HG03442 (cell line): Measurements from ENCODE around the gene ADGRL3.
"Not testable (repeated sequence)": the region's sequence is repeated elsewhere in the genome, so short reads cannot be mapped to it uniquely, and the experiment has no call there.

Experiments used
- ATAC-seq: cut with Tn5 transposase; IDR thresholded peaks from one replicate; pipeline ENCODE4 v1.9.1; 2021; ENCODE audit warnings: mild to moderate bottlenecking, moderate library complexity; ENCODE audit not compliant: unreplicated experiment

The ADGRL3 gene

DNA sequence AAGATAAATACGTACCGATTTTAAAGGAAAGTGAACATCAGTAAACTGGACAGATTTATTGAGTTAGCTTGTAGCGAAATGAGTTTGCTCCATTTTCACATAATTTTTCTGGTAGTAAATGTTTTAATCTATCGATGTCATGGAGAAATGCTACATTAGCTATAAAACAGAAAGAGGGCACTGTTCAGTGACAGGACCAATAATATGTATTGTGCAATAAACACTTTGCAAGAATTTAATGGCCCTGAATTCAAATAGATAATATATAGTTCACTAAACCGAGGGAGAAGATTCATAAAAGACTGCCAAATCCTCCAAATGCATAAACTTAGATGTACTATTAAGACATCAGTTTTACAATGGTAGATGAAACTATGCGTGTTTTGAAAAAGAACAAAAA lies 516.3 kb downstream of the ADGRL3 start:
- ATAC-seq: no peak

DNA sequence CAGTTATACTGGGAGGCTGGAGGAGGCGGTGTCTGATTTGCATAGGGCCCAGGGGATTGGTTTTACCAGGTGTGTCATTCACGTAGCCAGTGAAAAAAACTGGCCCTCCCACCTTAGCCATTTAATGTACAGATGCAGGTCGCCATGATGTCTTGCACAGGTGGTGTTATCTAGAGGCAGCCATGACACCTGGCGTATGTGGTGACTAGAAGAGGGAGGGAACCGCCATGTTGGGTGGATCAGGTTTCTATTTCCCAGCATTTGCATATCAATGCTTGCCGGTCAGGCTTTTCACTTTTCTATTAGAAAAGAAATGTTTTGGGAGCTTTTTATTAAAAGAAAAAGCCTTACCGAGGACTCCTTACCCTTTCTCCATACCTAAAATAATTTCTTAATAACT lies 523.4 kb downstream of the ADGRL3 start:
- no peak for ATAC-seq

DNA sequence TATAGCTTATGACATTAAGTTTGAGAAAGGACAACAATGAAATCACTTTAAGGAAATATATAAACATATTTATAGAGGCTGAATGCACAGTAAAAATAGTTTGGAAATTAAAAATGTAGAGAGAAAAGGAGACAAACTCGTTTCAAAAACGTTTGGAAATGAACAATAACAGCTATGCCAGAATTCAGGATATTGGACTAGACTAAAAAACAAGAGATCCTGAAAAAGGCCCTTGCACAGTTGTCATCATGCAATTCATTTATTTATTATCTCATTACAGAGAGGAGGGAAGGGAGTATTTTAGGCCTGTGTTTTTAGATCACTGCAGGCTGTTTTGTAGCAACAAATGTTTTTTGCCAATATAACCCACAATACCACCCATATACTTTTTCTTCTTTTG lies 527.2 kb downstream of the ADGRL3 start:
- ATAC-seq: no peak

DNA sequence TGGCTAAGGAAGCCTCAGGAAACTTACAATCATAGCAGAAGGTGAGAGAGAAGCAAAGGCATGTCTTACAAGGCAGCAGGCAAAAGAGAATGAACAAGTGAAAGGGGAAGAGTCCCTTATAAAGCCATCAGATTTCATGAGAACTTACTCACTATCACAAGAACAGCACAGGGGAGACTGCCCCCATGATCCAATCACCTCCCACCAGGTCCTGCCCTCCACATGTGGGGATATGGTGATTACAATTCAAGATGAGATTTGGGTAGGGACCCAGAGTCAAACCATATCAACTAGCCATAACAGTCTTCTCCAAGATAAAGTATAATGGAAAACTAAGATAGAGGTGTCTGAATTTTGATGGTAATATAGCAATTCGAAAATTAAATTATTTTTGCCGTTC lies 534.3 kb downstream of the ADGRL3 start:
- ATAC-seq: no peak

DNA sequence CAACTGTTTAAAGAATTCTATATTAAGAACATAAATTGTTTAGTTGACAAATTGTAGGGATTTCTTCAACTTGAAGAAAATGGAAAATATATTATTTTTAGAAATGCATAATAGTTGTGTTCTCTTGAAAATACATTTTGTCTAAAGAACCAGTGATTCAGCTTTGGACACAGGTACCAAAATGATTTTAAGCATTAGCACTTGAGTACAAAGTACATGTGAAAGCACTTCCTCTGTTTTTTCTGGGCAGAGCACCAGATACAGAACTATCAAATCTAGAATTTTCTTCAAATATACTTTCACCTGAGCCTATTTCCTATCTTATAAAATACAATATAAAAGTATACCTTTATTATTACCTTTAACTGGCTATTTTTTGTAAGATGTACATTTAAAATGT lies 539.8 kb downstream of the ADGRL3 start:
- ATAC-seq: no peak

DNA sequence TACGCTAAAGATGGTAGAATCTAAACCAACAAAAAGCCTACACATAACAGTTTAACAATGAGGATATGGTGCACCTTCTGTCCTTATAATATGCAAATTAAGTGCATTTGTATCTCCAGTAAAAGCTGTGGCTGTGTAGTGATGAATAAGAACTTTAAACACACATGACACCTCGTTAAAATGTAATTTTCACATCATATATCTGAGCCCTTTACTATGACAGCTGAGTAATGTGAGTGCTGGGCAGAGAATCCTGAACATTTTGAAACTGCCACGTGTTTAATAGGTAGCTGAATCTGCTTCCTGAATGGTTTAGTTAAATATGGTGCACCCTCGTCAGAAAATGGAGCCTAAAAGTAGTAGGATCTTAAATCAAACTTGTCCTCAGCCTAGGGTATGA lies 540.8 kb downstream of the ADGRL3 start:
- no peak for ATAC-seq

DNA sequence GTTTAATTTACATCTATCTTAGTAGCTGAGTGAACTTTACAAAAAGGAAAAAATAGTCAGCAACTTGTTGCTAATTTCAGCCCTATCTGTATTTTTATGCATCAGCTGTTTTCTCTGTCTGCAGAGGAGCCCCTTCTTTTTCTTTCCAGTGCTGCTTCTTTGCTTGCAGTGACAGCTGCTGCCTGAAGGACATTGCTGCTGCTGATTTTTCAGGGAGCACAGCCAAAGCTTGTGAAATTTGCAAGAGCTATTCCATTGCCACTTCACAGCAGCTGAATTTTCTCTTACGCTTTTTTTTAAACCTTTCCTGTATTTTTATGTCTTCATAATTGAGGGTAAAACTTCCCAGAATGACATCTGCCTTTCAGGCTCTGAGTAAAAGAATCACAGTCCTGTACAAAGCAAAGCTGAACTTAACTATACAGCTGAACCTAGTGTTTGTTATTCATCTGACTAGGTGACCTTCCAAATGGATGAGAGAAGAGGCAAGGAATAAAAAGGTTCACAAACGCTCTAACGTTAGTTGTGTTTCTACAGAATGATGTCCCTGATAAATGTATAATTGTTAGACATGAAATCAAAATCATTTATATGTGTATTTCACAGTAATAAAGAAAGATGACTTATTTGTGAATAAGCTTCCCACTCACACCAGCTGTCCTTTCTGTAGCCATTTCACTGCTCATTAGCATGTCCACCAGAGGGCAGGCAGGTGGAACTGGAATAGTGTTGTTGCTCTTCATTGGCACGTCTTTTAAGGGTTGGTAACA lies 541.4 kb downstream of the ADGRL3 start:
- ATAC-seq: no peak

DNA sequence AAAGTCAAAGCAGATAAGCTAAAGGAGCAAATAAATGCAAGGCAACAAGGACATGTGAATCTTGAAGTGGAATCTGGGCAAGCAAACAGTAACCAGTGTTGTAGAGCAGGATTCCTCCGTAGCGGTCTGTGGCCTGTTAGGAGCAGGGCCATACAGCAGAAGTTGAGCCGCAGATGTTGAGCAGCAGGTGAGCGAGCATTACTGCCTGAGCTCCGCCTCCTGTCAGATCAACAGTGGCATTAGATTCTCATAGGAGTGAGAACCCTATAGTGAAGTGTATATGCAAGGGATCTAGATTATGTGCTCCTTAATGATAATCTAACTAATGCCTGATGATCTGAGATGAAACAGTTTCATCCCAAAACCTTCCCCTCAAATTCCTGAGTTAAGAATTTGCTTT lies 550.7 kb downstream of the ADGRL3 start:
- no peak for ATAC-seq

DNA sequence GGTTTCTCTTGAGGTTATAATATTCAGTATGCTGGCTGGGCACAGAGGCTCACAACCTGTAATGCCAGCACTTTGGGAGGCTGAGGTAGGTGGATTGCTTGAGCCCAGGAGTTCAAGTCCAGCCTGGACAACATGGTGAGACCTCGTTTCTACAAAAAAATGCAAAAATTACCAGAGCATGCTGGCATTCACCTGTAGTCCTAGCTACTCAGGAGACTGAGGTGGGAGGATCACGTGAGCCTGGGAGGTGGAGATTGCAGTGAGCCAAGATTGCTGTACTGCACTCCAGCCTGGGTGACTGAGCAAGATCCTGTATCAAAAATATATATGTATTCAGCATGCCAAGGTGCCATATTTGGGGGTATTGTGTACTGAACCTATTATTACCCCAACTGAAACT lies 552.5 kb downstream of the ADGRL3 start:
- no peak for ATAC-seq

DNA sequence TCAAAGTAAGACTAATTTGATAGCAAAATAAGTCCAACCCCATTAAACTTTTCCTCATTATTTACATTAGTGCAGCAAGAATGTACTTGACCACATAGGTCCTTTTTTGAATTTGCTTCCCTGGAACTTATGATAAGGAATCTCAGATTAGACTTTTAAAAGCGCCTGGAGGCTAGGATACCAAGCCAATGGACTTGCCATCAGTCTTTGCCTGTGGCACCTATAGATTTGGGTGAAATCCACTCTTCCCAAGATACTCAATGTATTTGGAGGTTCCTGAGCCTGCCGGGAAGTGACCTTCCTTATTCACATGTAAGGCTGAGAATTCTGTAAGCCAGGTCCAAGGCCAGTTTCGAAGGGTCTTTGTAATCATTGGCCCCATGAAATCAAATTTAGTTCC lies 553.6 kb downstream of the ADGRL3 start:
- ATAC-seq: no peak

DNA sequence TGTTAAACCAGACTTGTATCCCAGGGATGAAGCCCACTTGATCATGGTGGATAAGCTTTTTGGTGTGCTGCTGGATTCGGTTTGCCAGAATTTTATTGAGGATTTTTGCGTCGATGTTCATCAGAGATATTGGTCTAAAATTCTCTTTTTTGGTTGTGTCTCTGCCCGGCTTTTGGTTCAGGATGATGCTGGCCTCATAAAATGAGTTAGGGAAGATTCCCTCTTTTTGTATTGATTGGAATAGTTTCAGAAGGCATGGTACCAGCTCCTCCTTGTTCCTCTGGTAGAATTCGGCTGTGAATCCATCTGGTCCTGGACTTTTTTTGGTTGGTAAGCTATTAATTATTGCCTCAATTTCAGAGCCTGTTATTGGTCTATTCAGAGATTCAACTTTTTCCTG lies 556.8 kb downstream of the ADGRL3 start:
- not testable (repeated sequence) for ATAC-seq

DNA sequence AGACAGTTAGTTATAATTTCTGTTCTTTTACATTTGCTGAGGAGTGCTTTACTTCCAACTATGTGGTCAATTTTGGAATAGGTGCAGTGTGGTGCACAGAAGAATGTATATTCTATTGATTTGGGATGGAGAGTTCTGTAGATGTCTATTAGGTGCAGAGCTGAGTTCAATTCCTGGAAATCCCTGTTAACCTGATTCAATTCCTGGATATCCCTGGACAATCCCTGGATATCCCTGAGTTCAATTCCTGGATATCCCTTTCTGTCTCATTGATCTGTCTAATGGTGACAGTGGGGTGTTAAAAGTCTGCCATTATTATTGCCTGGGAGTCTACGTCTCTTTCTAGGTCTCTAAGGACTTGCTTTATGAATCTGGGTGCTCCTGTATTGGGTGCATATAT lies 557.9 kb downstream of the ADGRL3 start:
- ATAC-seq: not testable (repeated sequence)

DNA sequence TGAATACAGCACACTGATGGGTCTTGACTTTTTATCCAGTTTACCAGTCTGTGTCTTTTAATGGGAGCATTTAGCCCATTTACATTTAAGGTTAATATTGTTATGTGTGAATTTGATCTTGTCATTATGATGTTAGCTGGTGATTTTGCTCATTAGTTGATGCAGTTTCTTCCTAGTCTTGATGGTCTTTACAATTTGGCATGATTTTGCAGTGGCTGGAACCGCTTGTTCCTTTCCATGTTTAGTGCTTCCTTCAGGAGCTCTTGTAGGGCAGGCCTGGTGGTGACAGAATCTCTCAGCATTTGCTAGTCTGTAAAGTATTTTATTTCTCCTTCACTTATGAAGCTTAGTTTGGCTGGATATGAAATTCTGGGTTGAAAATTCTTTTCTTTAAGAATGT lies 558.5 kb downstream of the ADGRL3 start:
- not testable (repeated sequence) for ATAC-seq

DNA sequence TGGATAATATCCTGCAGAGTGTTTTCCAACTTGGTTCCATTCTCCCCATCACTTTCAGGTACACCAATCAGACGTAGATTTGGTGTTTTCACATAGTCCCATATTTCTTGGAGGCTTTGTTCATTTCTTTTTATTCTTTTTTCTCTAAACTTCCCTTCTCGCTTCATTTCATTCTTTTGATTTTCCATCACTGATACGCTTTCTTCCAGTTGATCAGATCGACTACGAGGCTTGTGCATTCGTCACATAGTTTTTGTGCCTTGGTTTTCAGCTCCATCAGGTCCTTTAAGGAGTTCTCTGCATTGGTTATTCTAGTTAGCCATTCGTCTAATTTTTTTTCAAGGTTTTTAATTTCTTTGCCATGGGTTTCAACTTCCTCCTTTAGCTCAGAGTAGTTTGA lies 559.1 kb downstream of the ADGRL3 start:
- not testable (repeated sequence) for ATAC-seq

DNA sequence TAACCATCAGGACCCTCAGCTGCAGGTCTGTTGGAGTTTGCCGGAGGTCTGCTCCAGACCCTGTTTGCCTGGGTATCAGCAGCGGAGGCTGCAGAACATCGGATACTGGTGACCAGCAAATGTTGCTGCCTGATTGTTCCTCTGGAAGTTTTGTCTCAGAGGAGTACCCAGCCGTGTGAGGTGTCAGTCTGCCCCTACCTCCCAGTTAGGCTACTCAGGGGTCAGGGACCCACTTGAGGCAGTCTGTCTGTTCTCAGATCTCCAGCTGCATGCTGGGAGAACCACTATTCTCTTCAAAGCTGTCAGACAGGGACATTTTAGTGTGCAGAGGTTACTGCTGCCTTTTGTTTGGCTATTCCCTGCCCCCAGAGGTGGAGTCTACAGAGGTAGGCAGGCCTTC lies 559.8 kb downstream of the ADGRL3 start:
- not testable (repeated sequence) for ATAC-seq

DNA sequence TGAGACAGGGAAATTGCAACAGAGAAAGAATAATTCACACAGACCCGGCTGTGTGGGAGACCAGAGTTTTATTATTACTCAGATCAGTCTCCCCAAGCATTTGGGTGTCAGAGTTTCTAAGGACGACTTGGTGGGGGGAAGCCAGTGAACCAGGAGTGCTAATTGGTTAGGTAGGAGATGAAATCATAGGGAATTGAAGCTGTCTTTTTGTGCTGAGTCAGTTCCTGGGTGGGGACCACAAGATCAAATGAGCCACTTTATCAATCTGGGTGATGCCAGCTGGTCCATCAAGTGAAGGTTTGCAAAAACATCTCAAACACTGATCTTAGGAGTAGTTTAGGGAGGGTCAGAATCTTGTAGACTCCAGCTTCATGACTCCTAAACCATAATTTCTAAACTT lies 560.7 kb downstream of the ADGRL3 start:
- ATAC-seq: no peak

DNA sequence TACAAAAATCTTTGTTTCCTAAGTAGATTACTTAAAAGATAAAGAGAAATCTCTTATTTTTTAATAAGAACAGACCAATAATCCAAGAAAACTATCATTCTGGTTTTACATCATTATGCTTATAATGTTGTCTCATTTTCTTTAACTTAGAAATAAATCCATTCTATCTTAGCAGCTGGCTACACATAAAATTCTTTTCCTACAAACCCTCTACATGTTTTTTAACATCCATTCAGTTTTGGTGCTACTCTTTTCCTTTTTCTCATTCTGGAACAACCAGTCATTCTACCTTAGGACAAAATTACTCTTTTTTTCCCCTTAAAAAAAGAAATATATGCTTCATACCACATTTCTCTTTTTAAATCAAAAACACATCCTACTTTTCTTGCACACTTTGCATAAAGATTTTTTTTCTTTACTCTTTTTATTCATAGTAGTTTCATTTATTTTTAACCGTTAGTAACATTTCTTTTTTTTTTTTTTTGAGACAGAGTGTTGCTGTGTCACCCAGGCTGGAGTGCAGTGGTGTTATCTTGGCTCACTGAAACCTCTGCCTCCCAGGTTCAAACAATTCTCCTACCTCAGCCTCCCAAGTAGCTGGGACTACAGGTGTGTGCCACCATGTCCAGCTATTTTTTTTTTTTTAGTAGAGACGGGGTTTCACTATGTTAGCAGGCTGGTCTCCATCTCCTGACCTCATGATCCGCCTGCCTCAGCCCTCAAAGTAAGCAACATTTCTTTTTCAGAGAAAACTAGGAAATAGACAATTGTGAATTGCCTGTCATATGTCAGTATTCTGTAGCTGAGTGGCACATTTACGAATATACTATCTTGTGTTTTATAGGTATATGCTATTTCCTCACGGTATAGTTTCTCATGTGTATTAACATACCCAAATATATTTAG lies 562.8 kb downstream of the ADGRL3 start:
- no peak for ATAC-seq

DNA sequence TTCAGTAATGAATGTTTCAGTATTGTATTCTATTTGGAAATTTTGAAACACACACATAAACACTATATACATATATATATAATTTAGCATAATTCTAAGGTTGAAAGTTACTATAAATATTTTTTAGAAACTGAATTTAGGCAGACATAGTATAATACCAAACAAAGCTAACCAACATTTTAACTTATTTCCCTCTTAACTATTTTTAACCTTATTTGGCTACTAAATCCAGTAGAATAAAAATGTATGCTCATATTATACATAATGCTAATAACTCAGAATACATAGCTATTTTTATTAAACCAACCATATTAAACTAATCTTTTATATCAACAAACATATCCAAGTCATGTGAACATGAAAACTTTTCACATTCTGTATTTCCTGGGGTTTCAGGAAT lies 563.6 kb downstream of the ADGRL3 start:
- no peak for ATAC-seq

DNA sequence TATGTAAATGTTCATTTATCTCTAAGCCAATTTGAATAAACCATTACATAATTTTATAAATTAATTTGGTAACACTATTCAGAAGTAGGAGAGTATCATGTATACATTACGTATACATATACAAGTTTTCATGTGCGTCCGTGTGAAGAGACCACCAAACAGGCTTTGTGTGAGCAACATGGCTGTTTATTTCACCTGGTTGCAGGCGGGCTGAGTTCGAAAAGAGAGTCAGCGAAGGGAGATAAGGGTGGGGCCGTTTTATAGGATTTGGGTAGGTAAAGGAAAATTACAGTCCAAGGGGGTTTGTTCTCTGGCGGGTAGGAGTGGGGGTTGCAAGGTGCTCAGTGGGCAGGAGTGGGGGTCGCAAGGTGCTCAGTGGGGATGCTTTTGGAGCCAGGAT lies 564.0 kb downstream of the ADGRL3 start:
- ATAC-seq: not testable (repeated sequence)

DNA sequence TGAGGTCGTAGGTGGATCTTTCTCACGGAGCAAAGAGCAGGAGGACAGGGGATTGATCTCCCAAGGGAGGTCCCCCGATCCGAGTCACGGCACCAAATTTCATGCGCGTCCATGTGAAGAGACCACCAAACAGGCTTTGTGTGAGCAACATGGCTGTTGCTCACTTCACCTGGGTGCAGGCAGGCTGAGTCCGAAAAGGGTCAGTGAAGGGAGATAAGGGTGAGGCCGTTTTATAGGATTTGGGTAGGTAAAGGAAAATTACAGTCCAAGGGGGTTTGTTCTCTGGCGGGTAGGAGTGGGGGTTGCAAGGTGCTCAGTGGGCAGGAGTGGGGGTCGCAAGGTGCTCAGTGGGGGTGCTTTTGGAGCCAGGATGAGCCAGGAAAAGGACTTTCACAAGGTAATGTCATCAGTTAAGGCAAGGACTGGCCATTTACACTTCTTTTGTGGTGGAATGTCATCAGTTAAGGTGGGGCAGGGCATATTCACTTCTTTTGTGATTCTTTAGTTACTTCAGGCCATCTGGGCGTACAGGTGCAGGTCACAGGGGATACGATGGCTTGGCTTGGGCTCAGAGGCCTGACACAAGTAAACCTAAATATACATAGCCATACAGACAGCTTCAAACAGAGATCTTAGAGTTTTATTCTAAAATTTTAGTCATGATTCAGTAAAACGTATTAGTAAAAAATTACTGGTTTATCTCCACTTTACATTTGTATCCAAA lies 569.5 kb downstream of the ADGRL3 start:
- ATAC-seq: not testable (repeated sequence)

DNA sequence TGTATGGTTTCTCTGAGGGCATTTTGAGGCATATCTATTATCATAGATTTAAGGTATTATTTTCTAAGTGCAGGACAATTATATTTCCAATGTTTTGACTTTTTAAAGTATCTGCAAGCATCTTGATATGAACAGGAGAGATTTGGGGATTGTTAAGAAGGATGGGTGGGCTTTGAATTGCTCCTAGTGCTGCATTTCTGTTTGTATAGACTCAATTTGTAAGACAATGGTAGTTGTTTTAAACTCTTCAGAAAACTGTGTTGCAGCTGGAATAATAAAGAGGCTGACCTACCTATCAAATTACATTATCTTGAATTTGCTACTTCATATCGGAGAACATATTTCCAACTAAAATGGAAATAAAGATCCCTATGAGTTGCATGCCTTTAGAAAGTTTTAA lies 570.3 kb downstream of the ADGRL3 start:
- no peak for ATAC-seq
